ENCODE results near the gene SBF2.
"Not testable (repeated sequence)": the region's sequence is repeated elsewhere in the genome, so short reads cannot be mapped to it uniquely, and the experiment has no call there.

GRCh38 chr11:10035932-10036331 lies 258.1 kb downstream of the SBF2 start:
- TF ChIP-seq SP1 (IDR thresholded peaks at IDR 0.05); CTBP1 (IDR thresholded peaks at IDR 0.05; ENCODE audit: borderline replicate concordance); SUZ12 (IDR thresholded peaks at IDR 0.05); BHLHE40 (IDR thresholded peaks at IDR 0.05; ENCODE audit: borderline replicate concordance); FOXM1 (IDR thresholded peaks at IDR 0.05; ENCODE audit: borderline replicate concordance); FOXA1 (IDR thresholded peaks at IDR 0.05); TARDBP (IDR thresholded peaks at IDR 0.05); ARNT (IDR thresholded peaks at IDR 0.05); ELF4 (IDR thresholded peaks at IDR 0.05); HDGF (IDR thresholded peaks at IDR 0.05; ENCODE audit: borderline replicate concordance); NFRKB (IDR thresholded peaks at IDR 0.05); ZNF384 (IDR thresholded peaks at IDR 0.05): not testable (repeated sequence)
- TF ChIP-seq, protein P1, sequence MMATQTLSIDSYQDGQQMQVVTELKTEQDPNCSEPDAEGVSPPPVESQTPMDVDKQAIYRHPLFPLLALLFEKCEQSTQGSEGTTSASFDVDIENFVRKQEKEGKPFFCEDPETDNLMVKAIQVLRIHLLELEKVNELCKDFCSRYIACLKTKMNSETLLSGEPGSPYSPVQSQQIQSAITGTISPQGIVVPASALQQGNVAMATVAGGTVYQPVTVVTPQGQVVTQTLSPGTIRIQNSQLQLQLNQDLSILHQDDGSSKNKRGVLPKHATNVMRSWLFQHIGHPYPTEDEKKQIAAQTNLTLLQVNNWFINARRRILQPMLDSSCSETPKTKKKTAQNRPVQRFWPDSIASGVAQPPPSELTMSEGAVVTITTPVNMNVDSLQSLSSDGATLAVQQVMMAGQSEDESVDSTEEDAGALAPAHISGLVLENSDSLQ (IDR thresholded peaks at IDR 0.05): not testable (repeated sequence)

Data from HEK293T (cell line).